K562 (cell line): Measurements from ENCODE around the gene SQOR. TPM values are rescaled to one million over a fixed set of nuclear protein-coding genes. Genes with fewer than 3 reads are reported as not detected.

Experiments
- CBX5 ChIP-seq: IDR thresholded peaks from 2 replicates; pipeline ENCODE4 v1.6.1; 2014; ENCODE audit warnings: low read depth, borderline replicate concordance
- ETS1 ChIP-seq: conservative IDR thresholded peaks from 2 replicates; pipeline ENCODE4 v1.6.1; 2011; ENCODE audit warnings: low read depth, mild to moderate bottlenecking, low read length; ENCODE audit not compliant: control insufficient read depth
- FOSL1 ChIP-seq: fragments of 200-800 bp; sonication (Bioruptor generic); conservative IDR thresholded peaks from 2 replicates; pipeline ENCODE4 v1.6.1; 2016; ENCODE audit warnings: missing genetic modification characterization, missing compliant biosample characterization
- MCM7 ChIP-seq, 2 experiments: fragments of 450-650 bp; IDR thresholded peaks; 2 replicates each; pipeline ENCODE4 v1.6.1; 2016 to 2018
- MEF2A ChIP-seq: IDR thresholded peaks from 2 replicates; pipeline ENCODE4 v1.6.1; 2011; ENCODE audit warnings: low read depth, mild to moderate bottlenecking, low read length, moderate library complexity; ENCODE audit not compliant: control insufficient read depth
- RAD21 ChIP-seq, 2 experiments: fragments of 250-450 bp in 1 of 2; fragments of 450-650 bp in 1 of 2; sonication (Bioruptor Pico) in 1 of 2; formaldehyde crosslinking in 1 of 2; IDR thresholded peaks in 1 of 2; conservative IDR thresholded peaks in 1 of 2; 2 replicates each; pipeline versions ENCODE4 v1.4.0 to v1.8.0; 2020 to 2022; ENCODE audit warnings: mild to moderate bottlenecking in 2 of 2, moderate library complexity in 1 of 2
- SETDB1 ChIP-seq: IDR thresholded peaks from one replicate; pipeline ENCODE4 v1.6.1; 2012; ENCODE audit warnings: low read length, control low read depth, inconsistent platforms
- SP1 ChIP-seq: sonication (generic); formaldehyde crosslinking; IDR thresholded peaks from 2 replicates; pipeline ENCODE4 v1.8.1; 2022; ENCODE audit warnings: mild to moderate bottlenecking, missing genetic modification reagents
- SP2 ChIP-seq: IDR thresholded peaks from 2 replicates; pipeline ENCODE4 v1.6.1; 2011; ENCODE audit warnings: mild to moderate bottlenecking, low read depth, low read length, moderate library complexity; ENCODE audit not compliant: poor library complexity, severe bottlenecking; ENCODE audit errors: extremely low read depth
- SRF ChIP-seq, 2 experiments: fragments of 250-450, 450-650 bp in 1 of 2; sonication (Bioruptor Pico) in 1 of 2; sonication (generic) in 1 of 2; formaldehyde crosslinking; IDR thresholded peaks; 2 replicates each; pipeline versions ENCODE4 v1.5.0 to v1.5.1; 2020 to 2022; ENCODE audit warnings: mild to moderate bottlenecking in 1 of 2, missing genetic modification reagents in 1 of 2
- TCFL5 ChIP-seq: fragments of 250-450 bp; sonication (Bioruptor Pico); conservative IDR thresholded peaks from 2 replicates; pipeline ENCODE4 v1.6.1; 2021; ENCODE audit warnings: mild to moderate bottlenecking, moderate library complexity, matching md5 sums
- ZNF609 ChIP-seq: sonication (generic); formaldehyde crosslinking; IDR thresholded peaks from 2 replicates; pipeline ENCODE4 v1.8.1; 2023; ENCODE audit warnings: missing genetic modification reagents, mild to moderate bottlenecking, borderline replicate concordance
- polyA plus RNA-seq, 8 experiments: library from polyadenylated mRNA; depleted of rRNA in 4 of 8; stranded (reverse) in 5 of 8; unstranded in 3 of 8; fragments of >200 nt; fragmentation: Nextera tagmentation in 2 of 8; fragmentation: Illumina TruSeq in 1 of 8; extraction: Ambion mirVana in 2 of 8; extraction: Trizol in 1 of 8; gene quantifications; 2 replicates each; pipeline versions ENCODE4 v1.2.1 to v1.2.3, GENCODE V29; 2011 to 2014; ENCODE audit warnings: inconsistent platforms in 1 of 8, missing spikeins in 1 of 8
- total RNA-seq, 7 experiments: library from RNA; depleted of rRNA in 6 of 7; stranded (reverse); fragments of >200 nt in 6 of 7; fragmentation: Illumina TruSeq in 2 of 7; extraction: Trizol in 2 of 7; gene quantifications; 2 replicates each; pipeline versions ENCODE4 v1.2.1 to v1.2.3, GENCODE V29; 2011 to 2021; ENCODE audit warnings: low replicate concordance in 1 of 7
- TF ChIP-seq, protein P1 (sequence below), 3 experiments: IDR thresholded peaks in 2 of 3; conservative IDR thresholded peaks in 1 of 3; 2 replicates each; pipeline ENCODE4 v1.5.1; 2011 to 2012; ENCODE audit warnings: low read length in 3 of 3, mild to moderate bottlenecking in 3 of 3, control low read depth in 2 of 3, improper control_type of control experiment in 1 of 3, inconsistent platforms in 1 of 3, low read depth in 1 of 3, mixed read lengths in 1 of 3, moderate library complexity in 1 of 3; ENCODE audit not compliant: insufficient read depth in 2 of 3
- TF ChIP-seq, protein P2 (sequence below), 2 experiments: IDR thresholded peaks; 2 replicates each; pipeline ENCODE4 v1.6.1; 2011; ENCODE audit warnings: borderline replicate concordance in 1 of 2, control low read depth in 1 of 2, low read depth in 1 of 2, low read length in 1 of 2, mild to moderate bottlenecking in 1 of 2, mixed read lengths in 1 of 2, moderate library complexity in 1 of 2; ENCODE audit not compliant: insufficient read depth in 1 of 2, insufficient read length in 1 of 2, poor library complexity in 1 of 2, severe bottlenecking in 1 of 2; ENCODE audit errors: extremely low read depth in 1 of 2

The SQOR gene
- total and polyA plus RNA-seq, 9 of the 15 experiments (the other 6 are each of a cell fraction or from before 2014, with no cell fraction given) = 0.32 to 1.6 (median 1.1) TPM

- TF ChIP-seq ZNF609 (no peak), MCM7 (IDR thresholded peaks at IDR 0.05) (no peak), FOSL1 (peak; percentile 77), SETDB1 (no peak), SRF (CRISPR knock-in tag; IDR thresholded peaks at IDR 0.05) (no peak), SP2 (no peak), ETS1 (no peak), RAD21 (CRISPR knock-in tag; conservative IDR thresholded peaks at IDR 0.05 in 1 of 2, IDR thresholded peaks at IDR 0.05 in 1 of 2) (peak; percentile 36 to 65; a peak in 3 of 4 replicates), CBX5 (no peak), MEF2A (no peak), SP1 (CRISPR knock-in tag) (no peak), TCFL5 (CRISPR knock-in tag) (no peak)
- TF ChIP-seq, protein P1, sequence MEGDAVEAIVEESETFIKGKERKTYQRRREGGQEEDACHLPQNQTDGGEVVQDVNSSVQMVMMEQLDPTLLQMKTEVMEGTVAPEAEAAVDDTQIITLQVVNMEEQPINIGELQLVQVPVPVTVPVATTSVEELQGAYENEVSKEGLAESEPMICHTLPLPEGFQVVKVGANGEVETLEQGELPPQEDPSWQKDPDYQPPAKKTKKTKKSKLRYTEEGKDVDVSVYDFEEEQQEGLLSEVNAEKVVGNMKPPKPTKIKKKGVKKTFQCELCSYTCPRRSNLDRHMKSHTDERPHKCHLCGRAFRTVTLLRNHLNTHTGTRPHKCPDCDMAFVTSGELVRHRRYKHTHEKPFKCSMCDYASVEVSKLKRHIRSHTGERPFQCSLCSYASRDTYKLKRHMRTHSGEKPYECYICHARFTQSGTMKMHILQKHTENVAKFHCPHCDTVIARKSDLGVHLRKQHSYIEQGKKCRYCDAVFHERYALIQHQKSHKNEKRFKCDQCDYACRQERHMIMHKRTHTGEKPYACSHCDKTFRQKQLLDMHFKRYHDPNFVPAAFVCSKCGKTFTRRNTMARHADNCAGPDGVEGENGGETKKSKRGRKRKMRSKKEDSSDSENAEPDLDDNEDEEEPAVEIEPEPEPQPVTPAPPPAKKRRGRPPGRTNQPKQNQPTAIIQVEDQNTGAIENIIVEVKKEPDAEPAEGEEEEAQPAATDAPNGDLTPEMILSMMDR (IDR thresholded peaks at IDR 0.05 in 2 of 3, conservative IDR thresholded peaks at IDR 0.05 in 1 of 3; ENCODE audit: insufficient read depth in 2 of 3, low read depth in 1 of 3, low read length in 3 of 3) = peak; percentile 75 to 86 (median 84)
- TF ChIP-seq, protein P2, sequence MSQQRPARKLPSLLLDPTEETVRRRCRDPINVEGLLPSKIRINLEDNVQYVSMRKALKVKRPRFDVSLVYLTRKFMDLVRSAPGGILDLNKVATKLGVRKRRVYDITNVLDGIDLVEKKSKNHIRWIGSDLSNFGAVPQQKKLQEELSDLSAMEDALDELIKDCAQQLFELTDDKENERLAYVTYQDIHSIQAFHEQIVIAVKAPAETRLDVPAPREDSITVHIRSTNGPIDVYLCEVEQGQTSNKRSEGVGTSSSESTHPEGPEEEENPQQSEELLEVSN (IDR thresholded peaks at IDR 0.05; ENCODE audit: borderline replicate concordance in 1 of 2, extremely low read depth in 1 of 2, insufficient read depth in 1 of 2, insufficient read length in 1 of 2, low read depth in 1 of 2, low read length in 1 of 2, poor library complexity in 1 of 2, severe bottlenecking in 1 of 2) = peak in 1 of 2 experiments; percentile 78
Measured at GRCh38 chr15:45714590-45715488, 80.0 kb downstream of the SQOR start (continued).
